ENCODE results near the gene CASK.
"Not testable (repeated sequence)": the region's sequence is repeated elsewhere in the genome, so short reads cannot be mapped to it uniquely, and the experiment has no call there.

CASK gene

DNA sequence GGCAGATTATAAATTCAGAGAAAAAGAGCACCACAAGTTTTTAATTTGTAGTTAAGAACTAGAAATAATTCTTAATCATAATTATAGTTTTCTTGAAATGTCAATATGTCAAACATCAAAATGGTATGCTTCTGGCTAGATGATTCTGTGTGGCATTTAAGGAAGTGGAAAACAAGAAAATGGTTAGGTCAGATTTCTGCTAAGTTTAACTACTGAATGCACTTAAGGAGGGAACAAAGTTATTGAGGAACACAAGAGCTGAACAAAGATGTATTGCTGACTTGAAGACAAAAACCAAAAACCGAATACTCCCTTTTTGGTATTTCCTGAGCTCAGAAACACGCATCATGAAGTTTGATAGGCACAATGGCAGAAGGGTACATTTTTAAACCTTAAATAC, 293.3 kb downstream of the CASK start:
- no peak for DNase-seq (ENCODE audit: low read depth)

DNA sequence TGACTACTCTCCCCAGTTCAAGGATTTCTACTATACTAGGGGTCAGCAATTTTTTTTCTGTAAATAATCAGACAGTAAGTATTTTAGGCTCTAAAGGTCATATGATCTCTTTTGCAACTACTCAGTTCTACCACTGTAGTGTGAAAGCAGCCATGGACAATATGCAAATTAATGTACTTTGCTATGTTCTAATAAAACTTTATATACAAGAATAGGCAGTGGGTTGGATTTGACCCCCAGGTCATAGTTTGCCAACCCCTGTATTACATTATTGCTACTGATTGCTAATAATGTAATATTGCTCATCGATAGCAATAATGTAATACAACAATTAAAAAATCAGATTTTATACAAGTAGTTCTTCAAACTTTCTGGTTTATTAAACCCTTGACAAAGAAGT, 293.8 kb downstream of the CASK start:
- DNase-seq (ENCODE audit: low read depth) = no peak

DNA sequence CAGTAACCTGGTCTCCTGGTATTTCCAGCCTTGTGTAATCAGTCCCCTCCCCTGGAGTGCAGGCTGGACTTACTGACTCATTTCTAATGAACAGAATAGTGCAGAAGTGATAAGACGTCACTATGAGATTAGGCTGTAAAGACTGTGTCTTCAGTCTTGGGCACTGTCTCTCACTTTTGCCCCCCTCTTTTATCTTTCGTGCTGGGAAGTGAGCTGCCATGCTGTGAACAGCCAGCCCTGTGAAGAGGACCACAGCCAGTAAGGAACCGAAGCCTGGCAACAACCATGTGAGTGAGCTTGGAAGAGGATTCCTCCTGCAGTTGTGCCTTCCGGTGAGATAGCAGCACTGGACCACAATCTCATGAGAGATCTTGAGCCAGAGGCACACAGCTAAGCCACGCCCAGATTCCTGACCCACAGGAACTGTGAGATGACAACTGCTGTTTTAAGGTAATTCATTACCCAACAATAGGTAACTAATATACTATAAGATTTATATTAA, 302.1 kb downstream of the CASK start:
- DNase-seq (ENCODE audit: low read depth) = no peak

DNA sequence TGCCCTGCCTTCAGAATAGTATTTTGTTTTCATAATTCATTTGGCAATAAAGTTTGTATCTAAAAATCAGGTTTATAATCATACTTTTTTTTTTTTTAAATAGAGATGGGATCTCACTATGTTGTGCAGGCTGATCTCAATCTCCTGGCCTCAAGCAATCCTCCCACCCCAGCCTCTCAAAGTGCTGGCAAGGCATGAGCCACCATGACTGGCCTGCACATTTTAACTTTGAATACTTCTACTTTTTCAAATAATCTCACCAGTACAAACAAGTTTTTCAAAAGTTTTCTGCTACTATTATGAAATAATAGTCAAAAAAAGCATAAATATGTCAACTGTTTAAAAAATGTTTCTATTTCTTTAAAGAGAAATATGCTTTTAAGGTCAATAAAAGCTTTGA, 304.1 kb downstream of the CASK start:
- DNase-seq (ENCODE audit: low read depth) = no peak

DNA sequence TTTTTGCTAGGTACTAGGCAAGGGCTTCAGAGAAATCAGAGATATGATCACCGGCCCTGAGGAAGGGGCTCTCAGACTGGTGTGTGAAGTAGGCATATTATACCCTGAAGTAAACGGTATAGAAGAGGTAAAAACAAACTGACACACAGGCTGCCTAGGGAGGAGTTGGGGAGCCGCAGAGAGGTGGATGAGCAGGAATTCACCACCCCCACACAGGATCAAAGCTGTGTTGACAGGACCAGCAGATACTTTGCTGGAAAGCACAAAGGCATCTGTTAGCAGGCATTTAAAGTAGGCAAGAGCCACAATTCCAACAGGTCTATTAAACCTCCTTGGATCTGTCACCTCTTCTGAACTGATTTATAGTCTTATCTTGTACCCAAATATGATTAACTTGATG, 306.4 kb downstream of the CASK start:
- DNase-seq (ENCODE audit: low read depth) = no peak

DNA sequence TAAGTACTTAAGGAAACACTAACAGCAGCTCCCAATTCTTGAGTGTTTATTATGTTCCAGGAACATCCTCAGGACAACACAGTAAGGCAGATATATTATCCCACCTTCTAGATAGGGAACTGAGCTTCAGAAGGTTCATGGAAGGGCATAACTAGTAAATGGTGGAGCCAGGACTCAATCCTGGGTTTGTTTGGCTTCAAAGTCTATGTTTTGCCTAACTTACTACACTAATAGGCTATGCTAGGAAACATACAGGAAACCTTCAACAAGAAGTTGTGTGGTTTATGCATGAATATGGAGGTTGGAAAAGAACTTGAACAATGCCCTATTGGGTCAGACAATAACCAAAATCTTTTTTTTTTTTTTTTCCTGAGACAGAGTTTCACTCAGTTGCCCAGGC, 307.1 kb downstream of the CASK start:
- DNase-seq (ENCODE audit: low read depth) = no peak

DNA sequence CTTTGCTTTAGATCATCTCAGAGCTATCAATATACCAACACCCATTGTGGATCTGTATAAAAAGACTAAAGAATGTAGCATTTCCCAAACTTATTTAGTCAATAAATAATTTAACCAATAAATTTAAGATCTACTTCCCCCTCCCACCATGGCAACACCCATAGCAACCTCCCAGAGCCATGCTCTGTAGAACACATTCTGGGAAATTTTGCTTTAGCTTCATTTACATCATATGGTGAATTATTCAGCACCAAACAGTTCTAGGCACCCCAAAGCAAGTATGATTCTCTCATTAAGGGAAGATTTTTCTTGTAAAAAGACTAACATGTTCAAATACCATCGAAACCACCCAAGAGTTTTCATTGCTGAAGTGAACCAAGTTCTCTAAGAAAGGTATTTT, 315.1 kb downstream of the CASK start:
- DNase-seq (ENCODE audit: low read depth) = no peak

DNA sequence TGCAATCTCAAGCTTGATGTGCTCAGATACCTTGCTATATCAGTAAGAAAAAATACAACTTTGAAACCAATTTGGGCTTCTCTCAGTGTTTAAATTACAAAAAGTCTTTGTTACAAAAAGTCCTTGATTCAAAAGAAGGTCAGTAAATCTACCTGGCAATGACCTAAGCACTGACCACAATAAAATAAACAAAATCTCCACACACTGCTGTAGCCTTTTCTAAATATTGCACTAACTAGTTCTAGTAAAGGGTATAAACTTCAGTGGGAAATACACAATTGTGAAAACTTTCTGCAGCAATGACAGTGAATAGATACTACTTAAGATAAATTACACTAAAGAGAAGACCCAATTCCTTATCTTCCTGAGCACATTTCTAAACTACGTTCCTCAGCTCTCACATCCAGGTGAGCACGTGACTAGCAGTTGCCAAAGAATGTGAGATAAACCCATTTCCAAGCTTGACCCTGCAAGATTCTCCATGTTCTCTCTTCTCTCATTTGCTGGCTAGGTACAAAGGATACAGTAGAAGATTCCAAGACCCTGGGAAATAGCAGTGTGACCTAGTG, 316.0 kb downstream of the CASK start:
- no peak for DNase-seq (ENCODE audit: low read depth)

DNA sequence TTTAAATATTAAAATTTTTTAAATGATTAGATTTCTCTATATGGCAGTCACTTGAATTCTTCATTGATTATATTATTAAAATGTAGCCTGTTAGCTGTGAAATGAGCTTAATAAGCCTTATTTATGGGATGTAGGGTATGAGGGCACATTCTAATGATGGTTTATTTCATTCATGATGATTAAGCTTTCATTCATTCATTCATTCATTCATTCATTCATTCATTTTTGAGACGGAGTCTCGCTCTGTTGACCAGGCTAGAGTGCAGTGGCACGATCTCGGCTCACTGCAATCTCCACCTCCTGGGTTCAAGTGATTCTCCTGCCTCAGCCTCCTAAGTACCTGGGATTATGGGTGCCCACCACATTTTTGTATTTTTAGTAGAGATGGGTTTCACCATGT, 317.3 kb downstream of the CASK start:
- DNase-seq (ENCODE audit: low read depth) = not testable (repeated sequence)

DNA sequence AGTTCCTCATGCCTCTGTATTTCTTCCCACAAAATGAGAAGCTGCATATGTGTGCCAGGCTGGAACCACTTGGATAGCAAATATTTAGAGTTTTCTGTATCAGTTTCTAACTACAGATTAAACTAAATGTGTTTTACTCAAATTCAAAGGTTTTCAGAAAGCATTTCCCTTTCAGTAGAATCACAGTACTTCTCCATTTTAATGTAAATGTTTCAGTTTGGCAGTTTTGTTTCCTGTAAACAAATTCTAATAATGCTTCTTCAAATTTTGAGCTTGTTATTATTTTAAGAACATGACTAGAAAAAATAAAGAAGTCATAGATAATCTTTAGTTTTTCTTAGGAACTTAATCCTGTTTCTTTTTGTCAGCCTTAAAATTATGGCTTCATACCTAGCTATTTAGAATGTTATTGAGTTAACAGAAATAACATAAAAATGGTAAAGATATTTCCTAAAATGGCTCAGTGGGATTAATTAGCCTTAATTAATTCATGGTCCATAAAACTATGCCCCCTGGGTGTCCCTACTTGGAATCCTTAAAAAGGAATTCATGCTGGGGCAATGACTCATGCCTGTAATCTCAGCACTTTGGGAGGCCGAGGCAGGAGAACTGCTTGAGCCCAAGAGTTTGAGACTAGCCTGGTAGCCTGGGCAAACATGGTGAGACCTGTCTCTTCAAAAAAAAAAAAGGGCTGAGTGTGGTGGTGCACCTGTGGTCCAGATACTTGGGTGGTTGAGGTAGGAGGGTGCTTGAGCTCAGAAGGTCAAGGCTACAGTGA, 318.4 kb downstream of the CASK start:
- no peak for DNase-seq (ENCODE audit: low read depth)

DNA sequence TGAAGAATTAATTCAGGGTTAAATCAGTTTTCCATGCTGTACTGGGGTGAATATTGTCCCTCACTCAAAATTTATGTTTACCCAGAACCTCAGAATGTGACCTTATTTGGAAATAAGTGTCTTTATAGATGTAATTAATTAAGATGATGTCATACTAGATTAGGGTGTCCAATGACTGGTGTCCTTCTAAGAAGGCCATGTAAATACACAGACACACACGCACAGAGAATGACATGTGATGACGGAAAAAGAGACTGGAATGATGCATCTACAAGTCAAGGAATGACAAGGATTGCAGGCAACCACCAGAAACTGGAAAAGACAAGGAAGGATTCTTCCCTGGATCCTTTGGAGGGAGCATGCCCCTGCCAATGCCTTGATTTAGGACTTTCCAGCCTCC, 319.2 kb downstream of the CASK start:
- no peak for DNase-seq (ENCODE audit: low read depth)

DNA sequence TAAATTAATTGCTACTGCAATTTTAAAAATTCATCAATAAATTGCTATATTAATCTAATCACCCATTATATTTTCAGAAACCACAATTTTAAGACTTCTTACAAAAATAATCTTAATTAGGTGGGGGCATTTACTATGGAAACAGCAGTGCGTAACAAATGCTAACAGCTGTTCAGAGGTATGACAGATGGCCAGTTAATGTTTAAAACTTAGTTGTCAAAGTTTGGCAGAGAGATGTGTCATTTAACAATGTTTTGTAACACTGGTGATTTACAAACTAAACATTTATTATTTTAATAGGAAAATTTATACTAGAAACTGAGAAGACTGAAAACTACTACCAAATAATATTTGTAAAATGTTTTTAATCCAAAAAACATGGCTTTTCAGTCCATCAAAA, 319.8 kb downstream of the CASK start:
- no peak for DNase-seq (ENCODE audit: low read depth)

DNA sequence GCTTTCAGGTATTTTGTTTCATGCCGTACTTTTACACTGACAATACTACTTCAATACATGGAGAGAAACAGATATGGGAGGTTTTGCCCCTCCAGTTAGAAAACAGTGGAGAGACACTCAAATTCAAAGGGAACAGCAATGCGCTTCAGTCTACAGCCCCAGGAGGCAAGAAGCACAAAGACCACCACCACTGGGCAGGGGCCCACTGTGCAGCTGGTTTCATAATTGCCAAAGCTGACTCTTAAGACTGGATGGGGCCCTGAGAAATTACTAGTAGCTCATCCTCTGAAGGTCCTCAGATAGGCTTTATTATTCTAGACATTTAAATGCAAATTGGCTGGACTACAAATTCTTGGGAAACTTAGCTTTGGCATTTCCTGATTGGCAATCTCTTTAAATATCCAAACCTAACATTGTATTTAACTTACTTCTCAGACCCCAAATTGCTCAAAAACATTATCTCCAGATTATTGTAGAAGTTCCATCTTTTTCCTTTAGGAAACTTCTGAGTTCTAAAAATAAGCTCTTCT, 320.5 kb downstream of the CASK start:
- DNase-seq (ENCODE audit: low read depth) = no peak

DNA sequence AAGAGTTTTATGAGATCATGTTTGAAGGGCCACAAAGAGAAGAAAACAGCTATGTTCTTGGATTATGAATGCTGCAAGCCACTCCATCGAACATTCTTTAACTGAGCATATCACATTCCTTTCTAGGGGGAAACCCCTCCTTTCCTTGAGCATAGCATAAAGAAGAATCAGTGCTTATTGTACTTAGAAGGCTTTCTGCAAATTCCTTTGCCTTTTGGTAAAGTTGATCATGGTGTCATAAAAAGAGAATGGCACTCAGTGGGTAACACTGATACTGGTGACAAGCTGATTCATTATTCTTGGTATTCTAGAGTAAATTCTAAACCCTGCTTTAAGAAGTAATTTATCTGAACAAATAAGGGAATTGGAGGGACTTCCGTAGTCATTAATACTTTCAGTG, 323.1 kb downstream of the CASK start:
- DNase-seq (ENCODE audit: low read depth) = no peak

DNA sequence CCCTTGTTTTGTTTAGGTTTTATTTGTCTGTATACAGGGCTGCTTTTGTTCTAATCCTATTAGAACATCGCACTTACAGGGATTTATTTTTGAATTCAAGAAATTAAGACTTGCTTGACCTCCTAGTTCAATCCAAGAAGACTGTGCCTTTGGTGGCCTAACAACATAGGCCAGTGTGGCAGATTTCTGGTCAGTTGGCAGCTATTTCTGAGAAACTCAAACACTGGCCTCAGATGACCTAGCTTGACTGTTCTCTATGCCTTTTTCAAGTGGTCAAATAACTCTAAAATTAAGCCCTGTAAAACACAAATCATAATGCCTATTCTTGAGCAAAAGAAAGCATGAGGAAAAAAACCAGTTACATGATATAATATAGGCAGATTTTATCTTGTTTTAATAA, 323.8 kb downstream of the CASK start:
- no peak for DNase-seq (ENCODE audit: low read depth)

DNA sequence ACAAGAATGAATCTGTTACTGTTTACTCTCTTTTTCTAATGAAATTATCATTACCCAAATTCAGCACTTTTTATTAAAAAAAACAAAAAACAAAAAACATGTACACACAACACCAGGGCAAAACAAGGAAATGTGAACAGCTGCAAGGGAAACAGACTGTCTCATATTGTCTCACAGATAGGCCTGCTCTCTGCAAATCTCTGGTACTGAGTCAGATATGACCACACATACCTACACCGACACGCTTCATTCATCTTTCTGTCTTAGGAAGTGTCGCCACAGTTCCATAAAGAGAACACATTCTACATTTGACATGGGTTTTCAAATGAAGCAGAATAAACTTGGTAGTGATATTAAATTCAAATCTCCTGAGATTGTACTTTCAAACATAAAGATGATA, 326.8 kb downstream of the CASK start:
- no peak for DNase-seq (ENCODE audit: low read depth)

DNA sequence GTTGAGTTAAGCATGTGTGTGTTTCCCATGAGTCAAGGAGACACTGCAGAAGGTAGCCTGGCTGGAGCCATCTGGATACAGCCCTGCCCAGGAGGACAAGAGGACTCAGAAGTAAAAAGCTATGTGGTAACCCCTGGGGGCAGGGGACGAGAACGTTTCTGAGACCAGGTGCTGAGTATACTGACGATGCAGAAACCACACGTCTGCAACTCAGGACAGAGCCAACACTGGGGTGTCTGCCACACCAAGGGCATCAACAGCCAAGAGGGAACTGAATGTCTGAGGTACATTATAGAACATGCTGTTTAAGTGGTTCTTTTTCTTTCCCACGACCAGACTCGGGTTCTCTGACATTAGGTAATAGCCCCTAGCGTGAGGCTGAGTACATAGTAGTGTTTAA, 328.7 kb downstream of the CASK start:
- DNase-seq (ENCODE audit: low read depth) = no peak

DNA sequence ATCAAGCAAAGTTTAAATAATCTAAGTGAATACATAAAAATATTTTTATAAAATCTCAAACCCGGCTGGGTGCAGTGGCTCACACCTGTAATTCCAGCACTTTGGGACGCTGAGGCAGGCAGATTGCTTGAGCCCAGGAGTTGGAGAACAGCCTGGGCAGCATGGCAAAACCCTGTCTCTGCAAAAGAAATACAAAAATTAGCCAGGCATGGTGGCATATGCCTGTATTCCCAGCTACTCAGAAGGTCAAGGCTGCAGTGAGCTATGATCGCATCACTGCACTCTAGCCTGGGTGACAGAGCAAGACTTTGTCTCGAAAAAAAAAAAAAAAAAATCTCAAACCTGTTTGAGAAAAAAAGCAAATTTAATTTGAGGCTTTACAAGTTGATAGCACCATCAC, 331.4 kb downstream of the CASK start:
- DNase-seq (ENCODE audit: low read depth) = no peak

DNA sequence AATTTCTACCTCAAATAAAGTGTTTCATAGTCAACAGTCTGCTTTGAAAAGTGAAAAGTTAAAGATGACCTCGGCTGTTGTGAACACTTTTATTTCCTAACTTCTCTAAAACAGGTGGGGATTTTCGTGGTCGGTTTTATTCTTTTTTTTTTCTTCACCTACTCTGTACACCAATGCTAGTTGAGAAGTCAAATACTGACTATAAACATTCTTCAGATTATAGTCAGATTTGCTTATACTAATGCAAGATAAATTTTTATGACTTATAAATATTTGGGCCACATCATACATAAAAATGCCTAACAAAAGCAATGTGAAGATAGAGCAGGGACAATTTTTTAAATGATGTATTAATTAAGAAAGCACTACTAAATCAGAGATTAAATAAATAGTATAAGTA, 332.7 kb downstream of the CASK start:
- no peak for DNase-seq (ENCODE audit: low read depth)

DNA sequence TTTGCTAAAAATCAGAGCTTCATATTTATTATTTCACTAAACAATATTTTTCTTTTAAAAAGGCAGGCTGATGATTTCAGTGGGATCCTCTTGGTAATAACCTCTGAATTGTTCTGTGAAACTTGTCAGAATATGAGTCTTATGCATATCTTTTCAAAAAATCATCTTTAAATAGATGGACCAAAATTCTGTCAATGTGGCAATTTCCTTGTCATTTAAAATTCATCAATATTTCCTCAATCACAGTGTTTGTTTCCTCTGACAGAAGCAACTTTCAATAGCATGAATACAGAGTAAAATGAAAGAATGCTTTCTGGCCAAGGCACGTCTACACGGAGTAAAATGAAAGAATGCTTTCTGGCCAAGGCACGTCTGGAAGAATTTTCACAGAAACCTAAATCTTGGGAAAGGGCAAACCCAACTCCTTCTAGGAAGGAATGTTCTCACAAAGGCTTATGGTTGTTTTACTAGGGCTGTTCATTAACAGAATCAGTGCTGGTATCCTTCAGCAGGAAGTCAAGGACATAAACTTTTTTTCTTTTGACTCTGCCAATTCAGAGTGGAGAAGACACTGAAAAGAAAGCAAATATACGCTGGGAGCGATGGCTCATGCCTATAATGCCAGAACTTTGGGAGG, 333.6 kb downstream of the CASK start:
- DNase-seq (ENCODE audit: low read depth) = no peak

DNA sequence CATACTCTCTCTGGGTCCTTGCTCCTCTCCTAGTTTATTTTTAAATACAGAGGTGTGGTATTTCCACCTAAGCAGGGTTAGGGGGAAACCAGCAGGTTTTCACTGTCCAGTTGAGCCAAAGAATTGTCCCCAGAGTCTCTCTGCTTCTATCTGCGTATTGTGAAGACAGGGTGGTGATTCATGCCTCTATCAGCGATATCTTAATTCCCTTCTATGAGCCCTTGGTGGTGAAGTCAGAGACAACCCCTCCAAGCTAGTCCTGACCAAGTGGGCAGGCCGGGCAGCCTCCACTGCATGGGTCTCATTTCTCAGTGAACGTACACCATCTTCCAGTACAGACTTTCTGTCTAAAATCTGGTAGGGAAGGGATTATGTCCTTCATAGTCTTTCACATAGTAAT, 335.1 kb downstream of the CASK start:
- no peak for DNase-seq (ENCODE audit: low read depth)

DNA sequence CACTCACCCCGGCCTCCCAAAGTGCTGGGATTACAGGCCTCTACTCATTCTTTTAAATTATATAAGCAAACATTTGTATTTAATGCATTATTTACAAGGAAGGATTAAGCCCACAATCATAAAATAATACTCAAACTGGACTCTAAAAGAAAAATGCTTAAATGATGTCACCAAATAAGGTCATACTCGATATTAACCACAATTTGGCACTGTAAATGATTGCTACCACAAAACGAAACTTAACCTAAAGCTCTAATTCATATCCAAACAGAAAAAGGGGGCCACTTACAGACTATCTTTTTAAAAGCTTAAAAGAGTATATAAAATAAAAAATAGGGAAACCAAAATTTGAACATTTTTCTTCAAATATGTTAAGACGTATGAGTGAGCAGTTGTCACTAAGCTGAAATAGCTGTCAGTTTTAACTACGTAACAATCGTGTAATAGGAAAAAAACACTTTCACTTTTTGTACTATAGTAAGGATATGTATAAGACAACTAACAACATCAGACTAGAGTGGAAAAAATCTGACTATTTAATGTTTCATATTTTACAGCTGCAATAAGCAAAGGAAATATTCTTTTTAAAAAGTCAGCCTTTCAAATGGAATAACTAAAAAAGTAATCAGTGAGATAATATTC, 342.8 kb downstream of the CASK start:
- DNase-seq (ENCODE audit: low read depth) = no peak

DNA sequence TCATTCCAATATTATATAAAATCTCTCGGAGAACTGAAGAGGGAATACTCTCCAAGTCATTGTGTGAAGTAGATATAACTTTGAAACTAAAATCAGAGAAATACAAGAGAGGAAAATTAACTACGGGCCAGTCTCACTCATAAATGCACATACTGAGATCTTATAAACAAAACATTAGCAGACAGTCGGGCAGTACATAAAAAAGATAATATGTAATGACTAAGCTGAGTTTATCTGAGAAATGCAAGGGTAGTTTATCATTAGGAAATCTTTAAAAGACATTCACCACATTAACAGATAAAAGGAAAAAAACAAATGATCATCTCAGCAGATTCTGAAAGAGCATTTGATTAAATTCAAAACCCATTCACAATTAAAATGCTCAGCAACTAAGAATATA, 359.5 kb downstream of the CASK start:
- no peak for DNase-seq (ENCODE audit: low read depth)

Measured in stimulated activated CD8-positive, alpha-beta memory T cell treated with anti-CD3 and anti-CD28 coated beads, Interleukin-4, amount 100 ng/mL, for 24 hours (primary cell).